Upper lobe of right lung (tissue), 1 donor: ENCODE data around the gene CNIH3. TPM values are rescaled to one million over a fixed set of nuclear protein-coding genes. Genes with fewer than 3 reads are reported as not detected.

Source experiments
- ATAC-seq: fragments of 200-7000 bp; cut with Tn5 transposase; one replicate; pipeline ENCODE4 v1.9.1; 2020; ENCODE audit warnings: mild to moderate bottlenecking, moderate library complexity
- DNase-seq: peaks from one replicate; pipeline ENCODE4 v3.0.0-alpha.2; 2020
- H3K27ac ChIP-seq: fragments of 200-600 bp; one replicate; pipeline ENCODE4 v1.8.0; 2022
- H3K27me3 ChIP-seq: fragments of 200-600 bp; one replicate; pipeline ENCODE4 v1.8.0; 2022; ENCODE audit warnings: mild to moderate bottlenecking
- H3K36me3 ChIP-seq: fragments of 200-600 bp; one replicate; pipeline ENCODE4 v1.8.0; 2022
- H3K4me1 ChIP-seq: fragments of 200-600 bp; one replicate; pipeline ENCODE4 v1.8.0; 2022
- H3K4me3 ChIP-seq: fragments of 200-600 bp; one replicate; pipeline ENCODE4 v1.8.0; 2022; ENCODE audit warnings: mild to moderate bottlenecking
- H3K9me3 ChIP-seq: fragments of 200-600 bp; one replicate; pipeline ENCODE4 v1.8.0; 2022
- CTCF ChIP-seq: fragments of 200-600 bp; IDR thresholded peaks from one replicate; pipeline ENCODE4 v1.8.0; 2022; ENCODE audit warnings: antibody characterized with exemption
- intact Hi-C: fragments of 100-400 bp; cut with DNase I; formaldehyde crosslinking; loops from one replicate; pipeline ENCODE4 v1.11.0; 2022
- total RNA-seq: library from RNA; stranded (reverse); fragmentation: NEBNext Ultra II Directional; extraction: Animal tissue kit (Norgen Biotek cat#: 25700); gene quantifications from one replicate; pipeline ENCODE4 v1.2.1, GENCODE V29; 2021
- donor health status: DM: no; HTN: yes; CAD: no; lungs with severe emphysema.

Gene CNIH3
- total RNA-seq, 1 donor from 2014 or later, result 4.8 TPM

- H3K27me3 ChIP-seq, result no peaks in the 10 kb centered on the region
- no peak for TF ChIP-seq CTCF
- intact Hi-C loops, result no loop called here
- no peaks in the 10 kb centered on the region for H3K4me1 ChIP-seq
- H3K4me3 ChIP-seq, result no peak overlapping the region
- H3K9me3 ChIP-seq, result no peaks in the 10 kb centered on the region
- ATAC-seq (peak; percentile 73), DNase-seq (no peak)
- H3K36me3 ChIP-seq, result no peaks in the 10 kb centered on the region
- H3K27ac ChIP-seq, result peak overlapping the region; percentile 24
Observed at GRCh38 chr1:224759681-224760091, 143.6 kb downstream of the CNIH3 start.

- H3K27me3 ChIP-seq, result no peaks in the 10 kb centered on the region
- no peaks in the 10 kb centered on the region for H3K4me1 ChIP-seq
- no peak overlapping the region for H3K4me3 ChIP-seq
- H3K36me3 ChIP-seq, result no peaks in the 10 kb centered on the region
- H3K9me3 ChIP-seq, result no peaks in the 10 kb centered on the region
- no peak for TF ChIP-seq CTCF
- intact Hi-C loops, result no loop called here
- H3K27ac ChIP-seq, result peak overlapping the region; percentile 24
- no peak for ATAC-seq
- no peak for DNase-seq
Observed at GRCh38 chr1:224760163-224760562, 144.0 kb downstream of the CNIH3 start.

GRCh38 chr1:224761245-224761644 lies 145.1 kb downstream of the CNIH3 start:
- no peak for TF ChIP-seq CTCF
- Histone ChIP-seq H3K4me3 (no peak overlapping the region), H3K4me1 (no peaks in the 10 kb centered on the region), H3K9me3 (no peaks in the 10 kb centered on the region), H3K27me3 (no peaks in the 10 kb centered on the region), H3K36me3 (no peaks in the 10 kb centered on the region), H3K27ac (no peak overlapping the region)
- DNase-seq, result no peak
- intact Hi-C loops, result no loop called here
- ATAC-seq, result no peak

GRCh38 chr1:224762046-224762445 lies 145.9 kb downstream of the CNIH3 start:
- H3K9me3 ChIP-seq, result no peaks in the 10 kb centered on the region
- no peak overlapping the region for H3K27ac ChIP-seq
- ATAC-seq, result no peak
- TF ChIP-seq CTCF, result no peak
- H3K4me3 ChIP-seq, result no peak overlapping the region
- no peaks in the 10 kb centered on the region for H3K4me1 ChIP-seq
- no peaks in the 10 kb centered on the region for H3K36me3 ChIP-seq
- intact Hi-C loops, result no loop called here
- DNase-seq, result no peak
- H3K27me3 ChIP-seq, result no peaks in the 10 kb centered on the region

GRCh38 chr1:224762701-224763100 lies 146.6 kb downstream of the CNIH3 start:
- H3K27ac ChIP-seq, result no peak overlapping the region
- no peaks in the 10 kb centered on the region for H3K9me3 ChIP-seq
- H3K27me3 ChIP-seq, result no peaks in the 10 kb centered on the region
- no peaks in the 10 kb centered on the region for H3K36me3 ChIP-seq
- intact Hi-C loops, result no loop called here
- ATAC-seq (no peak), DNase-seq (no peak)
- H3K4me3 ChIP-seq, result no peak overlapping the region
- H3K4me1 ChIP-seq, result no peaks in the 10 kb centered on the region
- no peak for TF ChIP-seq CTCF

- peak; percentile 31 for ATAC-seq
- no peak for DNase-seq
- intact Hi-C loops, result no loop called here
- Histone ChIP-seq H3K27ac (no peak overlapping the region), H3K27me3 (no peaks in the 10 kb centered on the region), H3K36me3 (no peaks in the 10 kb centered on the region), H3K9me3 (no peaks in the 10 kb centered on the region), H3K4me3 (no peak overlapping the region), H3K4me1 (no peaks in the 10 kb centered on the region)
- TF ChIP-seq CTCF, result no peak
Observed at GRCh38 chr1:224763126-224763775, 147.1 kb downstream of the CNIH3 start.
